NCI-H1092 treated with DMSO at 0.1 percent for 48 hours (cell line): ENCODE data around the gene TAF1.
"Not testable (repeated sequence)": the region's sequence is repeated elsewhere in the genome, so short reads cannot be mapped to it uniquely, and the experiment has no call there.

ENCODE experiments used
- DNase-seq: peaks from one replicate; lab custom pipeline; 2025; lab: John Stamatoyannopoulos, UW

The TAF1 gene

GRCh38 chrX:71439420-71439819, 73.3 kb downstream of the TAF1 start:
- DNase-seq = no peak

GRCh38 chrX:71439896-71440295, 73.7 kb downstream of the TAF1 start:
- DNase-seq = no peak

GRCh38 chrX:71440401-71440800, 74.2 kb downstream of the TAF1 start:
- no peak for DNase-seq

DNA sequence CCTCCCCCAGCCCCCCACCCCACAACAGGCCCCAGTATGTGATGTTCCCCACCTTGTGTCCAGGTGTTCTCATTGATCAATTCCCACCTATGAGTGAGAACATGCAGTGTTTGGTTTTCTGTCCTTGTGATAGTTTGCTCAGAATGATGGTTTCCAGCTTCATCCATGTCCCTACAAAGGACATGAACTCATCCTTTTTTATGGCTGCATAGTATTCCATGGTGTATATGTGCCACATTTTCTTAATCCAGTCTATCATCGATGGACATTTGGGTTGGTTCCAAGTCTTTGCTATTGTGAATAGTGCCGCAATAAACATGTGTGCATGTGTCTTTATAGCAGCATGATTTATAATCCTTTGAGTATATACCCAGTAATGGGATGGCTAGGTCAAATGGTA, 75.7 kb downstream of the TAF1 start:
- DNase-seq = not testable (repeated sequence)

DNA sequence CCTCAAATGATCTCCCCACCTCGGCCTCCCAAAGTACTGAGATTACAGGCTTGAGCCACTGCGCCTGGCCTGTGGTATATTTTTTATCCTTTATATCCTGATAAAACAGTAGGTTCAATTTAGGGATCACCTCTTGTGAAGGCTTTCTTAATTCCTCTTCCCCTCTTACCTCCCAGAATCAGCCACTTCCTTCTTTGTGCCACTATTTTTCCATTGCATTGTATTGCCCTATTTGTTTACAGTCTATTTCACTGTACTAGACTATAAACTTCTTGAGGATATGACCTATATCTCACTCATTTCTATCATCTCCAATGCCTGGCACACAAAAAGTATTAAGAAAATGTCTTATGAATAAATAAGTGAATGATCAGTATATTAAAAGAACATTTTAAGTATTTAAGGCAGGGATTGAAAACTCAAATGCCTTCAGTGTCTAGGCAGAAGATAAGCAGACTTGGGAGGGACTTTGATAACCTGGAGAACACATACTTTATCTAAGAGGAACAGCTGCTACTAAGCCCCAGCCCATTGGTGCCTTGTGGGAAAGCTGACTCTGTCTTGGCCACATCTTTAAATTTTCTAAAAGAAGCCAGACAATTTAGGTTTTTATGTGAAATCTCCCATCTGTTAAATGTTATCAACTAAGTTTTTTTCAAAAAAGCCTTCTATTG, 84.4 kb downstream of the TAF1 start:
- DNase-seq = no peak

GRCh38 chrX:71451518-71451917, 85.4 kb downstream of the TAF1 start:
- DNase-seq = not testable (repeated sequence)

DNA sequence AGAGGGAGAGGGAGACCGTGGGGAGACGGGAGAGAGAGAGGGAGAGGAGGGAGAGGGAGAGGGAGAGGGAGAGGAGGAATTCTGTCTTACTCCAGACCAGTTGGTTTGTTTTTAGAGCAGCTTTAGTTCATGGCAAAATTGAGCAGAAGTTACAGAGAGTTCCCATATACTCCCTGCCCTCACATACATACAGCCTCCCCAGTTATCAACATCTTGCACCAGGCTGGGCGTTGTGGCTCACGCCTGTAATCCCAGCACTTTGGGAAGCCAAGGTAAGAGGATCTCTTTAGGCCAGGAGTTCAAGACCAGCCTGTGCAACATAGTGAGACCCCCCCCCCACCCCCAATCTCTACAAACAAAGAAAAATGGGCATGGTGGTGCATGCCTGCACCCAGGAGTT, 86.9 kb downstream of the TAF1 start:
- DNase-seq = no peak

DNA sequence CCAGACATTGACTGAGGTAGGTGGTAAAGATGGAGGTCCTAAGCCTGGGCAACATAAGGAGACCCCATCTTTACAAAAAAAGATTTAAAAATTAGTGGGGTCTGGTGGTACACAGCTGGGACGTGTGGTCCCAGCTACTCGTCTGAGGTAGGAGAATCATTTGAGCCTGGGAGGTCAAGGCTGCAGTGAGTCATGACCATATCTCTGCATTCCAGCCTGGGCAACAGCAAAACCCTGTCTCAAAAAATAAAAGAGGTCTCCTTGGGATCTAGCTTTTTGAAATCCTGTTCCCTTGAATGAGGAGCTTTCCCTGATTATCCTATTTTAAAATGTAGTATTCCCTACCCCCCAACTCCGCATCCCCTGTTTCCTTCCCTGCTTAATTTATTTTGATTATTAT, 88.1 kb downstream of the TAF1 start:
- no peak for DNase-seq

GRCh38 chrX:71458866-71459265, 92.7 kb downstream of the TAF1 start:
- DNase-seq = no peak

- no peak for DNase-seq
Observed at GRCh38 chrX:71464968-71465367, 98.8 kb downstream of the TAF1 start.

GRCh38 chrX:71466979-71467523, 100.9 kb downstream of the TAF1 start:
- no peak for DNase-seq

DNA sequence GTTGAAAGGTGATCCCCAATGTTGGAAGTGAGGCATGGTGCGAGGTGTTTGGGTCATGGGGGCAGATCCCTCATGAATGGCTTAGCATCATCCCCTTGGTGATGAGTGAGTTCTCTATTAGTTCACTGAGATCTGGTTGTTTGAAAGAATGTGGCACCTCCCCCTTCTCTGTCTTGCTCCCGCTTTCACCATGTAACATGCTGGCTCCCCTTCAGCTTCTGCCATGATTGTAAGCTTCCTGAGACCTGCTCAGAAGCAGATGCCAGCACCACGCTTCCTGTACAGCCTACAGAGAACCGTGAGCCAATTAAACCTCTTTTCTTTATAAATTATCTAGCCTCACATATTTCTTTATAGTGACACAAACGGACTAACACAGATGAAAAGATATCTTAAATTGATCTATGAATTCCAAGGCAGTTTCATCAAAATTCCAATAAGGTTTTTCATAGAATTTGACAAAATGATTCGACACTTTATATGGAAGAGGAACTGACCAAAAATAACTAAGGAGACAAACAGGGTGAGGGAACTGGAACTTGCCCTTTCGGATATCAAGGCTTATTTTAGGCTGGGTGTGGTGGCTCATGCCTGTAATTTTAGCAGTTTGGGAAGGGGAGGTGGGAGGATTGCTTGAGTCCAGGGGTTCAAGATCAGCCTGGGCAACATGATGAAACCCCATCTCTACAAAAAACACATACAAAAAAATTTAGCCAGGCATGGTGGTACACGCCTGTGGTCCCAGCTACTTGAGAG, 109.8 kb downstream of the TAF1 start:
- no peak for DNase-seq

GRCh38 chrX:71482228-71482958, 116.2 kb downstream of the TAF1 start:
- DNase-seq = no peak

DNA sequence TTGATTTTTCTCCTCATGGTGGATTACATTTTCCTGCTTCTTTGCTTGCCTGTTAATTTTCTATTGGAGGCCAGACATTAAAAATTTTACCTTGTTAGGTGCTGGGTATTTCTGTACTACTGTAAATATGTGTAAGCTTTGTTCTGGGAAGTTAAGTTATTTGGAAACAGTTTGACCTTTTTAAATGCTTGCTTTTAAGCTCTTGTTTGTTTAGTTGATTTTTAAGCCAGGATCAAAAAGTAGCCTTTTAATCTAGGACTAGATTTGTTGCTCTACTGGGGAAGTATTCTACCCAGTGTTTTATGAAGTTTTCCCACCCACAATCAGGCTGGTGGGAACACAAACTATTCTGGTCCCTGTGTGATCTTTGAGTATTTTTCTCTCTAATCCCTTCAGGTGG, 121.7 kb downstream of the TAF1 start:
- DNase-seq = no peak

DNA sequence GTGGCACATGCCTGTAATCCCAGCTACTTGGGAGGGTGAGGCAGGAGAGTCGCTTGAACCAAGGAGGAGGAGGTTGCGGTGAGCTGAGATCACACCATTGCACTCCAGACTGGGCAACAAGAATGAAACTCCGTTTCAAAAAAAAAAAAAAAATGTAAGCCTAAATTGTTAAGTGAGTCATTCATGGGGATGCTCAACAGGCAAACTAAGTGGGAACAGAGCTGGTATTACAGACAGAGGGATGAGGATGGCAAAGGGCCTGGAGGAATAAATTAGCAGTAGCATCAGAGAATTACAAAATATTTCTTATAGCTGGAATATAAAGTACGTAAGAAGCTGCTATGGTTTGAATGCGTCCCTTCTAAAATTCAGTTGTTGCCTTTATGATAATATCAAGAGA, 123.4 kb downstream of the TAF1 start:
- no peak for DNase-seq

GRCh38 chrX:71492231-71493065, 126.3 kb downstream of the TAF1 start:
- DNase-seq = peak; percentile 12

DNA sequence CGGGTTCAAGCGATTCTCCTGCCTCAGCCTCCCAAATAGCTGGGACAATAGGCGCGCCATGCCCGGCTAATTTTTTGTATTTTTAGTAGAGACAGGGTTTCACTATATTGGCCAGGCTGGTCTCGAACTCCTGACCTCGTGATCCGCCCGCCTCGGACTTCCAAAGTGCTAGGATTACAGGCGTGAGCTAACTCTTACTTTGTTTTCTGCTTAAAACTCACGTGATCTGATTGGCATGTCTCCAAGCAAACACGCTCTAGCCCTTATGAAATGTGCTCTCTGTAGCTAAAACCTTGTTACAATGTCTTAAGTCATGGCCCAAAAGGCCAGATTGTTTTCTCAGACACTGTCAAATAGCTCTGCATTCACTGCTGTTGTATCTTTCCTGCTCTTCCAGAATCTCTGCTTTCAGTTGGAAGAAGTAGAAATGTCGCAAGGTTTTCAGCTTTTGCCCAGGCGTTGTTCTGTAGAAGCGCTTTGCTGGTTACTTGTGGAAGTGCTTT, 127.0 kb downstream of the TAF1 start:
- DNase-seq = no peak

GRCh38 chrX:71495979-71496378, 129.8 kb downstream of the TAF1 start:
- not testable (repeated sequence) for DNase-seq

- DNase-seq = no peak
Observed at GRCh38 chrX:71496476-71496875, 130.3 kb downstream of the TAF1 start.

- not testable (repeated sequence) for DNase-seq
Observed at GRCh38 chrX:71502080-71502479, 135.9 kb downstream of the TAF1 start.

DNA sequence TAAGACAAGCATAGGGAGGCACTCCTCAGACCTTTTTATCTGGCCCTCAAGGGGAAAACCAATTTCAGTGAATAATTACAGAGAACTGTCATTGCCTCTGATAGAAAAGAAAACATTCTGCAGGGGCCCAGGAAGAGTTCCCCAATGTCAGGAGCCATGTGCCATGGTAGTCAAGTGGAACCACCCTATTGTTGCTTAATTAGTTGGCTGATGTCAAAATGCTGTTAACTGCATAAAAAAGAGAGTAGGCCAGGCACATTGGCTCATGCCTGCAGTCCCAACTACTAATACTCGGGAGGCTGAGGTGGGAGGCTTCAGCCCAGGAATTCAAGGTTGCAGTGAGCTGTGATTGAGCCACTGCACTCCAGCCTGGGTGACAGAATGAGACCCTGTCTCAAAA, 138.2 kb downstream of the TAF1 start:
- DNase-seq = no peak

GRCh38 chrX:71509289-71509688, 143.1 kb downstream of the TAF1 start:
- no peak for DNase-seq
